Stimulated activated CD8-positive, alpha-beta memory T cell treated with anti-CD3 and anti-CD28 coated beads, Interleukin-12 subunit alpha, Interleukin-12 subunit beta, amount 100 ng/mL, for 4 hours (primary cell): ENCODE data around the gene CREB5.

Experiments
- DNase-seq: peaks from one replicate; pipeline ENCODE4 v3.0.0-alpha.2; 2020; ENCODE audit warnings: low read depth

CREB5 gene

DNA sequence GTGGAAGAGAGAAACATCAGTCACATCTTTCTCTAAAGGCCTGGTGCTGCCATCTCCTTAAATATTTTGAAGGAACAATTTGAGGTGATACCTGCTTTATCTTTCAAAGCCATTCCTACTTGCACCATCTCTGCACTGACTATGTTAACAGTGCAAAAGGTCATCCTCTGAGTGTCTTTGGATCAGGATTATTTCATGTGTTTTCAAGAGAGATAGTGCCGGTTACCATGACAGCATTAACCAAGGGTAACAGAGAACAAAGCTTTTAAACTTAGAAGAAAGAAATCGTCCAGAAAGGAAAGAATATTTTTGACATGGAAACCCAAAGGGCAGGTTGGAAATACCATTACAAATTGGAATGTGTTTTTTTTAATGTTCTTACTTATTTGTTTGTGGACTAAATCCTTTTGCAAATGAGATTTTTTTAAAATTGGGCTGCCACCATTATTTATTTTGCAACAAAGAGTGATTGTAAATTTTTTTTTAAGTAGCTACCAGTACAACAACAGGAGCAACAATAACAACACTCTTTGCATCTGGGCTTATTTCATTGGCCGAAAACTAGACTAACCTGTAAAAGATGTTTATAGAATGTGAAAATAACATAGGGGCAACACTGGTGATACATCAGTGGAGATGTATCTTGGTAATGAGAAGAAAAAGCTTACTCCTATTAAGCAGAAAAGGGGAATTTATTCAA lies 234.2 kb downstream of the CREB5 start:
- DNase-seq: no peak

DNA sequence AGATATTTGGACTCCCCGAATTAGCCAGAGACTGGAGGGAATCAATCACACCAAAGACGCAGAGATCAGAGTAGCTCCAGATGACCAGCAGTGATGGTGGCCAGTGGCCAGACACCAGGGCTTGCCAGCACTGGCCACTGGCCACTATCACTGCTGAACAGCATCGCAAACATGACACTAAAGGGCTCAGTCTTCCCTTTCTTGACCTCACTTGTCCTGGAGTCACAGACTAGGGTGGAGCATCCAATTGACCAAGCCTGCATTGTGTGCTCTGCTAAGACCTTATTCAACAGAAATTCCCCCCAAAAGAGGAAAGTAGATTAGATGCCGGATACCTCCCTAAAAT lies 234.7 kb downstream of the CREB5 start:
- no peak for DNase-seq

DNA sequence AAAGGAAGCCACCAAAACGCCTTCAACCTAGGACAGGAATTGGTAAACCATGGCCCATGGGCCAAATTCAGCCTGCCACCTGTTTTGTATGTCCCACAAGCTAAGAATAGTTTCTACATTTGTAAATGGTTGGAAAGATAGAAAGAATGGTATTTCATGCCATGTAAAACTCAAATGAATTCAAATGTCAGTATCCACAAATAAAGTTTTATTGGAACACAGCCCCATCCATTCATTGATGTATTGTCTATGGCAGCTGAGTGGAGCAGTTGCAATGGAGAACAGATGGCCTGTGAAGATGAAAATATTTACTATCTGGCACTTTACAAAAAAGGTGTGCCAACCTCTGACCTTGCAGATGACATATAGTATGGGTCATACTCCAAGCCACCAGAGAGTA lies 236.9 kb downstream of the CREB5 start:
- no peak for DNase-seq

DNA sequence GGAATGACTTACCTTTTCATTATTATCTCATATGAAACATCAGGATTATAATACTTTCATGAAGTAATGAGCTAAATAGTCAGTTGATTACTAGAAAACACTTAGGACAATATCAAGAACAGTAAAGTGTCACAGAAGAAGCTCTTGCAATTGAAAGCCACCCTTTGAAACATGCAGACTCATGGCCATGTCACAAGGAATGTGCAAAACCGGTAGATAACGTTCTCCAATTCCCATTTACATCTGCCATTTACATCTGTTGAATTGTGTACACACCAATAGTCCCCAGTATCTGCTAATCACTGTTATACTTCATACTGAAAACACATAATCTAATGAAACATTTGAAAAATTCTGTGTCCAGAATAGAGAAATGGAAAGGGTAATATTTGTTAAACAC lies 237.5 kb downstream of the CREB5 start:
- no peak for DNase-seq

DNA sequence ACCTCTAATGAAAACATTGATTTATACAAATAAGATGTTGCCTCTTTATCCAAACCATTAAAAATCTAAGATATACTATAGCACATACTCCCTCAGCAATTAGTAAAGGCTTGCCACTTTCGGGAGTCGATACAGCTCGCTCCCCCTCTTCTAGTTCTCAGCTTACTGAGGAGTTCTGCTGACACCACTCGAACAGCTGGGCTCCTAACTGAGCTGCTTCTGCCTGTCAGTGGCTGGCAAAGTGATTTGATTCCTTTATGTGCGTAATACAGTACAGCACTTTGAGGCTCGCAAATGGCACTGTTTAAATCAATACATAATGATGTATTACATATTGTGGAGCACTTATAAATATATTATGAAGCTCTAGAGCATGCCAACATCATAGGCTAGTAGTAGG lies 241.8 kb downstream of the CREB5 start:
- DNase-seq: no peak

DNA sequence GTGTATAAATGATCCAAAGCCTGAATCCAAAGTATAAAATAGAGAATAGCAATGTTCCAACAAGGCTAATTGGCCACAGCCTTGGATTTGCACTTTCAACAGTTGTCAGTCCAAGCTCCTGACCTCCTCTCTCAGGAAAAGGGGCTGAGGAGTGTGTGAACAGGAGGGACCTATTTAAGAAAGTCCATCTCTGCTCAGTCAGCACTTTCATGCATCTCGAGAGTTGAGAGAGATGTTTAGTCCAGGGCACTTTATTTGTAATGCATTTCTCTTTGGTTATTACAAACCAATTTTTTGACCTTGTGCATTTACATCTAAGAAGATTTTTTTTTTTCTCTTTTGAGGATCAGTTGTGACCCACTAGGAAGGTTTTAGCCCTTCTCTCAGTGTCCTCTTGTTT lies 244.2 kb downstream of the CREB5 start:
- DNase-seq: no peak

DNA sequence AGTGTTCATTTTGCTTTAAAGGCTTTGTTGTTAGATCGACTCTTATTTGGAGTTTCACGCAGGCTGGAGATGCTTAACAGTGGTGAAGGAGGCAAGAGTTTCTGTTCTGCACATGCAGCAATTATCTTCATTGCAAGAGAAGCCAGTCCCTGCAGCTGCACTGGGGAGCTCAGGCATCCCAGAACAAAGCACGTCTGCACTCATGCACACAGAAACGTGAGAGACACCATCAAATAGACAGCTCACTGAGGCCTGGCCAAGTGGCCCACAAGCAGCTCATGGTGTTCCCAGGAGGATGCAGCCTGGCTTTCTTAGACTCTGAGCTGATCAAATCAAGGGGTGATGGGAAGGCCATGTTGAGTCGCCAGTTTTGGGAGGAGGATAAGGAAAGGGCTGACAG lies 246.1 kb downstream of the CREB5 start:
- DNase-seq: no peak

DNA sequence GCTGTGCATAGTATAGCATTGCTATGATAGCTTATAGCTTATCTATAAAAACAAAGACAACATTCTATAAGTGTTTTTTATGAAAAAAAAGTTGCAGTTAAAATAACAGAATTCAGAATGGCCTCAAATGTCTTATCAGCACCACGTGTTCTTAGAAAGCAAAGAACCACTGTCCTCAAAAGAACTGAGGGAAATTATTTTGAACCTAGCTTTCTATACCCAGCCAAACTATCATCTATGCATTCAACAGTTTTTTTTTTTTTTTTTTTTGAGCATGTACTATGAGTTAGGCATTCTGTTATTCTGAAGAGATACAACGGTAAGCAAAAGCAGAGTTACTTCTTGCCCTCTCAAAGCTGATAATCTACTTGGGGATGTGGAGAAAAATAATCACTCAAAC lies 247.8 kb downstream of the CREB5 start:
- DNase-seq: no peak

DNA sequence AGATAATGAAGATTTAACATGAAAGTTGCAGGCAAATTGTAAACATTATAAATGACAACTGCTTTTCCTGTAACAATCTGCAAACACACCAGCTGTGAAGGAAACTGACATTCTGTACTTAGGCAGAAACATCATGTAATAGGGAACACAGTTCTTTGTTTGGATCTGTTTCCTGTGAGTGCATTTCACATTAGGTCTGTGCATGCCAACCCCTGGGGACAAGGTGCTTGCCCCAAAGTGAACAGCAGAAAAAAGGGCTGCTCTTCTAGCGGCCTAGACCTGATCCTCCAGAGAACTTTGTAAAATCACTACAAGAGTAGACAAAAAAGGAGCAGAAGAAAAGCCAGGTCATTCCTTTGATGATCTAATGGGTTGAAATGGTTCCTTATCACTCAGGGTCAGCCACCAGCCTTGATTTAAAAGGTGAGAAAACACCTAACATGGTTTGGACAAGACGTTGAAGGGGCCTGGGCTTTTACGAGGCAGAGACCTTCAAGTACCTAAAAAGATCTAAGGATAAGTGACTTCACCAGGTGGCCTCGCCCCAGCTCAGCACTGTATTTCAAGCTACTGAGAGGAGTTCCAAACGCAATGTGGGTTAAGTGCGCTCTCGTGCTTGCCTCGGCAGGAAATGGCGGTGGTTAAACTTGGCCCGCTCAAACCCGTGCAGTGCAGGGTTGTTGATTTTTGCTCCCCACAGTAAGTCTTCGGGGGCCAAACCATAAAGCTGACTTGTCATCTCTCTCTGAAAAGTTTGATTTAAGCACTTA lies 249.7 kb downstream of the CREB5 start:
- no peak for DNase-seq

DNA sequence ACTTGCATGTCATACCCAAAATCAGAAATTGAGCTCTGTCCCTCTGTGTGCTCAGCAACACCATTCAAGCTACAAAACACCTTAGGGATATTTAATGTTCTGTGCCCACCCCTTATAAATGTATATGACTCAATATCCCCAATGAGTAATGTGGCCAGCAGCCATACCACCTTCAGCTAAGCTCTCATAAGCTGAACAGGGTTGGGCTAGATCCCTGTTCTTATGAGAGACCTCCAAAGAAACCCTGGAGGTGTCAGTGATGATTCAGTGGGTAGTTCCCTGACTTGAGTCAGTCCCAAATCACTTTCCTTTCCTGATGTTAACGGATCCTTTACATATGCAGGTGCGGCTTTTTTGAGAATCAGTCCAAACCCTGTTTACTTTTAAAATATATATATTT lies 253.8 kb downstream of the CREB5 start:
- DNase-seq: no peak

DNA sequence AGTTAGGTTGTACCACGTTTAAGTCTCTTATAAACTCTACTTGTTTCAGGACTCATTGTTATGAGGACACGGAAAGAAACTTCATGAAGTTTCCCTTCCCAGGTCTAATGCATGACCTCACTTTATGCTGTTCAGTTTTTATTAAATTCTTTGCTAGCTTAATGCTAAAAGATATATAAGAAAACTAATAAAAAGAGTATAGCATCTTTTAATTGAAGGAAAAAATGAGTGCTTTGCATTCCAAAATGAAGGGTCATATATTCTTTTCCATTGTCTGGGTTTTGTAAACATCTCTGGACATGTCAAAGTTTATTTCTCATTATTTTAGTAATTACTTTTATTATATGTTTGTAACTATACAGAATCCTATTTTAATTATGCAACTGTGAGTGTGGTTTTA lies 255.8 kb downstream of the CREB5 start:
- DNase-seq: no peak

DNA sequence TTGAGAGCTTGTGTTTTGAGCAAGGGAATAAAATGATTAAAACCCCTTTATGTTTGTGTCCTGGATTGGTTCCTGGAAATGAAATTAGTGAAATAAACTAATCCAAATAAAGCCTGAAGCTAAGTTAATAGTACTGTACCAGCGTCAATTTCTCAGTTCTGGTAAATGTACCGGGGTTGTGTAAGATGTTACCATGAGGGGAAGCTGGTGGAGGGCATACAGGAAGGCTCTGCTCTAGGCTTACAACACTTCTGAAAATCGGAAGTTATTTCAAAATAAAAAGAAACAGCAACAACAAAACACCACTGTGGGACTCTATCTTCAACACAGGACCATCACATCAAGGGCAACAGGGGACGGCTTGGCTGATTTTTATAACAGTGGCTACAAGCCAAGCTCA lies 257.0 kb downstream of the CREB5 start:
- no peak for DNase-seq

DNA sequence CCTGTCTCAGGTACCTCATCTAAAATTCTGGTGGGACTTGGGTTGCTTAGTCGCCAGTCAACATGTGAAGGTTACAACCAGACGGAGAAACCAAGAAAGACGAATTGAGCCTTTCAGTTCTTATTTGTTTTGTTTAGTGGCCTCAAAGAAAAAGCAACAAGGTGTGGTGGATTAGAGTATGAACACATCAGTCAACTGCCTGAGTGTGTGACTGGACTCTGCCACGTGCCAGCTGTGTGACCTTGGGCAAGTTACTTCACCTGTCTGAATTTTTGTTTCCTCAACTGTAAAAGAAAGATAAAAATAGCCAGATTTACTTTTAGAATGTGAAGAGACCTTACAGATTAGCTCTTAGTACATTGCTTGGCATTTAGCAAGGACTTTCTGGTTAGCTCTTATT lies 259.2 kb downstream of the CREB5 start:
- no peak for DNase-seq

DNA sequence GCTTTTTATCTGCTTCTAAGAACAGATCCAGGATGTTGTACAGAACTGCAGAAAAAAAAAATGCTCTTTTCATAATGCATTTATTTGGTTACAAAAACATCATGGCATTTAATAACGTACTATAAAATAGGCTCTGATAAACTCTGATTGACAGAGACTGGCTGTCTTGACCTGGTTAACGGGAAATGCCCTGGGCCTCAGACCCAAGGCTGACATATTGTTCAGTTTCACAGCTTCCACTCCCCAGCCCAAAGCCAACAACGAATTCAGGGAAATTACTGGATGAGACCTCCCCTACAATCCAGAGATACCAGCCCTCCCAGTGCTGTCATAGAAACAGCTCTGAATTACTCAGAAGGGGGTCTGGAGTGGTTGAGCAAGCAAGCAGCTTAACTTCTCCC lies 260.1 kb downstream of the CREB5 start:
- no peak for DNase-seq

DNA sequence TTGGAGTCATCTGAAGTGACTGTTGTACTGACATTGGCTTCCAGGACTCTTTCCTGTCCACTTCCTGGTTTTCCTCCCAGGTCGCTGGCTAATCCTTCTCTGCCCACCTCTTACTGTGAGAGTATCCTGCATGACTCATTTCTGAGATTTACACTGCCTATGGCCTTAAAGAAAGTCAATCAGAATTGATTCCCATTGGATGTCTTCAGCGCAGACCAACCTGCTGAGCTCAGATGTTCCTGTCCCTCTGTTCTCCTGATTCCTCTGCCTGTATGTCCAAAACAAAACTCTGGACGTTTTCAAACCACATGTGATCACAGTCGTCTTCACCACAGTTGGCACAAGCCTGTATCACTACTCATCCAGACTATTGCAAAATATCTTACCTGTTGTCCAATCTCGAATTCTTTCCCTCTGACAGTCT lies 262.1 kb downstream of the CREB5 start:
- no peak for DNase-seq

DNA sequence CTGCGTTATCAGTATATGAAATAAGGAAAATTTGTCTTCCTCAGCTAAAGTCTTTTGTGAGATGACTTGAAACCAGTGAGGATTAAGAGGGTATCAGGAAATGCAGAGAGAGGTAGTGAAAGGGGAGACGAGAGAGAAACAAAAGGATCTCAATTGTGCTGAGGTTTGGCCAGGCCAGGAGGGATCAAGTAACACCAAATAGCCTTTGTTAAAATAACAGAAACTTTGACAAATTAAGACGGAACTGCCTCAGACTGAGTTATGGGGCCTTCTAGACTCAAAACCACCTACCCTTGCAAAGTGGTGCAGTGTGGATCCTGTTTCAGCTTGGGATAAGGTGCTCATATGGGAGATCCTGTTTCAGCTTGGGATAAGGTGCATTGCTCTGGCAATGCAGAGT lies 263.1 kb downstream of the CREB5 start:
- no peak for DNase-seq

DNA sequence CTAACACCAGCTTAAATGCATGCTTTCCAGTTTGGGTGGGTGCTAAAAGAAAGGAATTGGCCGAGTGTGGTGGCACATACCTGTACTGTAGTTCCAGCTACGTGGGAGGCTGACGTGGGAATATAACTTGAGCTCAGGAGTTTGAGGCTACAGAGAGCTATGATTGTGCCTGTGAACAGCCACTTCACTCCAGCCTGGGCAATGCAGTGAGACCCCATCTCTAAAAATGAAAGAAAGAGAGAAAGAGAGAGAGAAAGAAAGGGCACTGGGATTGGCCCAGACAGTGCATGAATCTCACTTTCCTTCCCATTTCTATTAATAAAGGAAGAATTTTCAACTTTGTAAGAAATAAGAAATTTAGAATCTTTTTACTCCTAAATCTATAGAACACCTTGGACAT lies 265.4 kb downstream of the CREB5 start:
- no peak for DNase-seq

DNA sequence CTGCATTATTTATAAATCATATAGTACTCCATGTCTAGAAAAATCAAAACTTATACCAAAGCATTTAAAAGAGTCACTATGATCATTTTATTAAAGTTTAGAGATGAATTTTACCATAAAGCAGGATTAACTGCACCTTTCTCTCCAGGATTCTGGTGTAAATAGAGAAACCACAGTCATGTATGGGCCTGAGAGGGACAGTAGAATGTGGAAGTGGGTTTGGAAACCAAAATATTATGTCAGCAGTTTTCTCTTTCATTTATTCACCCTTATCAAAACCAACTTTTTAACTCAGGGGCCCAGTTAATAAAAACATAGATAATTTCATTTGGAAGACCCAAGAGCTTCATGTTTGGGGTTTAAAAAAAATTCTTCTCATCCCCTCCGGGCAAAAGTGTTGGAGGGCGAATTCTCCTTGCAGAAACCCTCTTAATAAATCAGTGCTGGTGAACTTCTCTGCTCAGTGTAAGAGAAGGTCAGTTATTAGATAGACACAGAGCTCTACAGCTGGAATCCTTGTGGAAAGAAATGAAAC lies 266.2 kb downstream of the CREB5 start:
- no peak for DNase-seq

DNA sequence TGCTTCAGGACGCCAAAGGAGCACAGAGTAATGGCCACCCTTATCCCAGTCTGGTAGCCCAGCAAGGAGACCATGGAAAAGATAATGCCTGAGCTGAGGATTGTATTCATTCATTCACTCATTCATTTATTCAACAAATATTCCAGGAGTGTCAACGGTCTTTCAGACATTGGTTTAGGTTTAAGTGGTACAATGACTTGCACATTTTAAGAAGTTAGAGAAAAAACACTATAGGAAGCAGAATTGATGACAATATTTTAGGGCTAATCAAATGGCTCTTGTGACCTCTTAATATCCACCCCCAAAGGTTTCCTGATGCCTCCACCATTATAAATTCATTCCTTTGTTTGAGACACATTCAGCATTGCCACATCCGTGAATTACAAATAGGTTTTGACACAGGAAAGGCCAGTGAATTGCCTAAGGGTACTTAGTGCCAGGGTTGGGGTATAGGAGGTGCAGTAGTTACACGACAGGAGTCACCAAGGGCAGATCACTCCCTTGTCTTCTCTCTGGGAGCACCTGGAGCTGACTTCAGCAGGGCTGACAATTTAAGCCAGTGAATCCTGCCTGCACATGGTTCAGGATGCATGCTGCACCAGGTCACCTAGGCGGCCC lies 269.5 kb downstream of the CREB5 start:
- DNase-seq: no peak

DNA sequence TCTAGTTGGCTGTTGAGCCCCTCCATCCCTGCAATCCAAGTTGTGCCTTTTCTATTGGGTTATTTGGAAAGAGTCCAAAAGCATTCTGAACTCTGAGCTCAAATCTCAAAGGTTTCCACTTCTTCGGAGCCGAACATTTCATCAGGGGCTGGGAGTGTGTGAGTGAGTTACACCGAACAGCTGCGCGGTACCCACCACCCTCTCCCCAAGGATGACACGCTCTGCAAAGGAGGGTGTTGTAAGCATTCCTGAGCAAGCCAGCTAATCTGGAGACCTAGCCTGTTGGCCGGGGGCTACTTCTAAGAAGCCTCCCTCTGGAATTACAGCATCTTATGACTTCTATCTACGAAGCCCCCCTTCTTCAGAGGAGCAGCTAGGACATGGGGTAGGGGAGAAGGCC lies 270.5 kb downstream of the CREB5 start:
- no peak for DNase-seq

DNA sequence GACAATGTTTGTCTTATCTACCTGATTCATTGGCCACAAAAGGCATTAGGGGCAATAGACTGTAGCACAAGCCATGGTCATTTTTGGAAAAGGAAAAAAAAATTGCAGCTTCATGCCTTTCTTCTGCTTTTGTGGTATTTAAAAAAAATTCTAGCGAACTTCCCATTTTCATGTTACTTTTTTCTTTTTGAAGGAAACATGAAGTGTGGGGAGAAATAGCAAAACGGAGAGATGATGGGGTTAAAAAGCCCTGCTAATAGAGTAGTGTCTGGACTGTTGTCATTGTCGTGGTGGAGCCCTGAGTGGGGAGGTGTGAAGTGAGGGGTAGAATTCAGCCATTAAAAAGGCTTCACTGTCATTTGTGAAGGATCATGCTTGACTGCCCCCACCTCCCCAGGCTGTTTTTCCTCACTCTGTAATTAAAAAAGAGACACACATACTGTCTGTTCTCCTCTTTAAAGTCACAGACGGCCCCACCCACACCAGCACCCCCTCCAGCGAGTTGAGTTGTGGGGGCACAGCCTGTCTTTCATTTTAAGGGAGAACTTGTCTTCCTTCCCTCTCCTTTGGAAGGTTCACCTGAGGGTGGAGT lies 272.4 kb downstream of the CREB5 start:
- DNase-seq: no peak

DNA sequence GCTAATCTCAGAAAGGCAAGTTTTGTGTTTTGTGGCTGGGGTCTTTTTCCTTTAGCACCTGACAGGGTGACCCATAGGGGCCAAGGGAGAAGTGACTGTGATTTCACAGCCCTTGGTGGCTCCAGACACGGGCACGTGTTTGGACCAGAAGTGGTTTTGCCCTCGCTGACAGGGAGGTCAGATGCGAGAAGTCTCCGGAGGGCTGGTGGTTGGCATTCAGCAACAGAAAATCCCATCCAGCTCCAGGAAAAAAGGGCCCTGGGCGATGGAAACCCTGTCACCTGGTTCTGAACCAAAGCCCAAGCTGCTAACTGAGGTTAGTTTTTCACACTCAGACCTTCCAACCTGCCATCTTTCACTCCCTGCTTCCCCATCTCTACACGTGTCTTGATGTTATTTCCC lies 272.9 kb downstream of the CREB5 start:
- DNase-seq: no peak
